ENCODE data around the gene CIP2A. TPM values are rescaled to one million over a fixed set of nuclear protein-coding genes. Genes with fewer than 3 reads are reported as not detected.

The CIP2A gene
- total RNA-seq, 1 donor from 2014 or later: 26.0 TPM

DNA sequence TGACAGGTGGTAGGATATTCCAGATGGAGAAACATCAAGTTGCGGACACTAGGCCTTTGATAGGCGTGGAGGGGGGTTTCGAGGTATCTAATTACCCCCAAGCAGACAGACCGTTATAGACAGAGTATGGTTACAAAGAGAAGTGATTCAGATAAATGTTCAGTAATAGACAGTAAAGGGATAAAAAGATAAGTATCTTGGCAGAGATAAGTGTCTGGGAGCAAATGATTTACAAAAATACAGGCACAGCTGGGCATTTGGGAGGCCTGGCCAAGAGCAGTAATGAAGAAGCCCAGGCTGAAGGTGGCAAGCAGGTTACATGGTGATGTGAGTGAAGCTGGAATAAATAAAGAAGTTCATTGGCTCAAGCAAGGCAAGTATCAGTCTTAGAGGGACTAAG, 78.2 kb downstream of the CIP2A start:
- DNase-seq (ENCODE audit: low read depth, low spot score): no peak

DNA sequence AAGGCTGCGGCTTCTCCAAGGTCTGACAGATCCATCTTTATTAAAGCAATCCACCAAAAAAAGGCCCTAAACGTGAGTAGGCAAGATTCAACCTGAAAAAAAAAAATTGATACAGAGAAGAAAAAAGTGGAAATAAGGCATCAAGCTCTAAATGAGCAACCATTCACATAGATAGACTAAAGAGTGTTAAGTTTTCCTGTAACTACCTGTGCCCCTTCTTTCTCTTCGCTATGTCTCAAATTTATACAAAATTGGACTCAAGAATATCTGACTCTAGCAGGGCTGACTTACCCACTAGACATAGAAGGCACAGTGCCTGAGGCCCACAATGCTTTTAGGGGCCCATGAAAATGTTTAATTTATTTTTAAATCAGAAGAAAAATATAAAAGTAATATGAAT, 78.7 kb downstream of the CIP2A start, which contains the start of gene MYH15:
Gene MYH15, minus strand, starts transcription at position 101 of the 400 bp plus-strand sequence. Its CDS starts 66 bp downstream, at position 35.
- DNase-seq (ENCODE audit: low read depth, low spot score): no peak

DNA sequence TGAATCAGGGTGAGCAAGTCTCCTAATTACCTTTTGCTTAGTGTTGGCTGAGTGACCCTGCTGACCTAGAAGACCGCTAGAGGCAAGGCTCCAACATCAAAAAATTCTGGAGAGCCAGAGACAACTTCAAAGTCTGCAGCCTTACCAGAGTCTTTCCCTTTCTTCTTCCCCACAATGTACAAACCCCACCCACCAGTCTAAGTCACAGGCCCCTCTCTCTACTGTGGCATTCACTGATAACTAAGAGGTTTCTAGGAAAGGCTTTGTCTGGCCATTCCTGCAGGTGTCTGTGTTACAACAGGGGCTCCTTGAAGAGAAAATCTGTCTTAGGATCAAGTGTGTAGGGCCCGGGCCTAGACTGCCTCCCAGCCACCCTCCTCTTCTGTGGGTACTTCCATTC, 79.4 kb downstream of the CIP2A start:
- DNase-seq (ENCODE audit: low read depth, low spot score): no peak

DNA sequence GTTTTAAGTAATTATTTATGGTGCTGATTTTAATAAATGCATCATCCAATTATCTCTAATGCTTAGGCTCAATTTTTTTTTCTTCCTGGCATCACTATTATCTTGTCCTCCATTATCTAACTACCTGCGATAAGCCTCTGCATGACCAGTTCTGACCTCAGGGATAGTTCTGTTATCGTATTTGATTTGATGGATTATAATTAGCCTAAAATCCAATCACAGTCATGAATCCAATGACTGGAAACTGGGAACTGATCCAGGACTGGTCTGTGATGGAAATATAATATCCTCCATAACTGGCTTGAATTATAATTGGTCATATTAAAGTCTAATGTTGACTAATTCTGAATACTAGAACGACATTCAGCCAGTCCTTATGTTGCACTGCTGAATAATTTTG, 80.0 kb downstream of the CIP2A start:
- no peak for DNase-seq (ENCODE audit: low read depth, low spot score)

DNA sequence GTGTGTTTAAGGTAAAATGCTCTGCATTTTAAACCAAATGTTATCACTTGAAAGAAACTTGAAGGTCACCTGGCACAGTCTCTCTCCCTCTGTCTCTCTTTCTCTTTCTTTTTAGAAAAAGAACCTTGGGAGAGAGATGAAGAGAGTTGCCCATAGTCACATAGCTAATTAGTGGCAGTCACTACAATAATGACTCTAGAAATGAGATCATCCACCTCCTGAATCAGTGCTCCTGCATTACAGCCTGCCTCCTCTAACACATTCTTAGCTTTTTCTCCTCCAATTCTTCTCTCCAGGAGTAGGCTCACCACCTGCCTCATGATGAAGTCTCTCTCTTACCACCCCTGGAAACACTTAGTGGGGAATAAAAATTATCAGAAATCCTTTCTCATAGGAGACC, 81.3 kb downstream of the CIP2A start:
- DNase-seq (ENCODE audit: low read depth, low spot score): no peak

GRCh38 chr3:108505811-108506210, 83.4 kb downstream of the CIP2A start:
- no peak for DNase-seq (ENCODE audit: low read depth, low spot score)

GRCh38 chr3:108503722-108504121, 85.5 kb downstream of the CIP2A start:
- no peak for DNase-seq (ENCODE audit: low read depth, low spot score)

- no peak for DNase-seq (ENCODE audit: low read depth, low spot score)
Measured at GRCh38 chr3:108501535-108501934, 87.7 kb downstream of the CIP2A start.

DNA sequence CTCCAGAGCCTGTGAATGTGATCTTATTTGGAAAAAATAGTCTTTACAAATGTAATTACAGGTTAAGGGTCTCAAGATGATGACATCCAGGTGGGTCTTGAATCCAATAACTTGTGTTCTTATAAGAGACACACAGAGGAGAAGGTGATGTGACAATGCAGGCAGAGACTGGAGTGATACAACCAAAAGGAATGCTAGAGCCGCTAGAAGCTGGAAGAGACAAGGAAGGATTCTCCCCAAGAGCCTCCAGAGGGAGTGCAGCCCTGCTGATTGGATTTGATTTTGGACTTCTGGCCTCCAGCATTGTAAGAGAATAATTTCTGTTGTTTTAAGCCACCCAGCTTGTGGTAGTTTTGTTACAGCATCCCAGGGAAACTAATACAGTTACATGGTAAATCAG, 88.5 kb downstream of the CIP2A start:
- DNase-seq (ENCODE audit: low read depth, low spot score): no peak

Other genes starting within 250 kb of the CIP2A start
- 0.21 and 0.26 TPM in 2 replicates for gene MYH15, start 78.8 kb downstream of the CIP2A start, total RNA-seq
- gene DZIP3, start 284 bp upstream of the CIP2A start, total RNA-seq: 4.6 and 4.7 TPM in 2 replicates
- not detected in 2 replicates for gene RETNLB, start 168.0 kb upstream of the CIP2A start, total RNA-seq
- not detected in 2 replicates for gene TRAT1, start 233.3 kb upstream of the CIP2A start, total RNA-seq